GM10266 (cell line): ENCODE results near the gene RBMX2.

ENCODE experiments used
- DNase-seq: peaks from one replicate; pipeline ENCODE4 v3.0.0; 2012; ENCODE audit errors: extremely low spot score
- CTCF ChIP-seq: IDR thresholded peaks from 2 replicates; pipeline ENCODE4 v1.5.1; 2012; ENCODE audit warnings: mild to moderate bottlenecking, low read depth; ENCODE audit not compliant: control insufficient read depth, insufficient read depth; ENCODE audit errors: missing control alignments

The RBMX2 gene

GRCh38 chrX:130395341-130395740, 6.4 kb upstream of the RBMX2 start:
- TF ChIP-seq CTCF: no peak
- no peak for DNase-seq

- DNase-seq: no peak
- no peak for TF ChIP-seq CTCF
Observed at GRCh38 chrX:130402208-130402684, 459 bp downstream of the RBMX2 start.

DNA sequence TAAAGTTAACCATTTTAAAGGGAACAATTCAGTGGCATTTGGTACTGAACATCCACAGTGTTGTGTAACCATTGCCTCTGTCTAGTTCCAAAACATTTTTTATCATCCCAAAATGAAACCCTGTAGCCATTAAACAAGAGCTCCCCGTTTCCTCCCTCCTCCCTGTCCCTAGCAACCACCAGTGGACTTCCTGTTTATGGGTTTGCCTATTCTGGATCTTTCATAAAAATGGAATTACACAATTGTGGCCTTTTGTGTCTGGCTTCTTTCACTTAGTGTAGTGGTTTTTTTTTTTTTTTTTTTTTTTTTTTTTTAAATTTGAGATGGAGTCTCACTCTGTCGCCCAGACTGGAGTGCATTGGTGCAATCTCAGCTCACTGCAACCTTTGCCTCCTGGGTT, 11.6 kb downstream of the RBMX2 start:
- DNase-seq: no peak
- no peak for TF ChIP-seq CTCF

DNA sequence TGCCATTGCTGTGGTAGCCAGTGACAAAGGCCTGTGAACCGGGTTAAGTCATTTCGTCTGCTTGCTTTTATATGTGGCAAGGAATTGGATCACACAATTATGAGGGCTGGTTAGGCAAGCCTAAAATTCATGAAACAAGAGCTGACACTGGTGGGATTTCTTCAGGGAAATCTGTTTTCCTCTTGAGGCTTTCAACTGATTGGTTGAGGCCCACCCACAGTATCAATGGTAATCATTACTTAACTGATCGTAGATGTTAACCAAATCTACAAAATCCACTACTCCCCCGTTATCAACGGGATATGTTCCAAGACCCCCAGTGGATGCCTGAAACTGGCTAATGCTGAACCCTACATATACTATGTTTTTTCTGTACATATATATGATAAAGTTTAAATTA, 13.0 kb downstream of the RBMX2 start:
- no peak for TF ChIP-seq CTCF
- DNase-seq: no peak

DNA sequence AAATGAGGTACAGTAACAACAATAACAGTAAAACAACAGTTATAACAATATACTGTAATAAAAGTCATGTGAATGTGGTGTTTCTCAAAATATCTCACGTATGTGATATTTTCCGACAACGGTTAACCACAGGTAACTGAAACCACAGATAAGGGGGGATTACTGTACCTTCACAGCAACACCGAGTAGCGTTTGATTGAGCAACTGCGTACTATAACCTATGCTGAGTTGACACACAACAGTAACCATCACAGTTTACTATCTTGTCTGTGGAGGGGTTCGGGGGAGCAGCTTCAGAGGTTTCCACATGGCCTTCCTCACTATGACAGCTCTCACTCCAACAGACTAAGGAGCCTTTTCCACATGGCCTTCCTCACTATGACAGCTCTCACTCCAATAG, 13.4 kb downstream of the RBMX2 start:
- no peak for DNase-seq
- no peak for TF ChIP-seq CTCF

- DNase-seq: no peak
- no peak for TF ChIP-seq CTCF
Observed at GRCh38 chrX:130416785-130417184, 15.0 kb downstream of the RBMX2 start.

- no peak for DNase-seq
Observed at GRCh38 chrX:130418066-130418465, 16.3 kb downstream of the RBMX2 start.

More at GRCh38 chrX:130418066-130418465, 16.3 kb downstream of the RBMX2 start:
- no peak for TF ChIP-seq CTCF
